ENCODE measurements around the gene EIF4E1B.

DNA sequence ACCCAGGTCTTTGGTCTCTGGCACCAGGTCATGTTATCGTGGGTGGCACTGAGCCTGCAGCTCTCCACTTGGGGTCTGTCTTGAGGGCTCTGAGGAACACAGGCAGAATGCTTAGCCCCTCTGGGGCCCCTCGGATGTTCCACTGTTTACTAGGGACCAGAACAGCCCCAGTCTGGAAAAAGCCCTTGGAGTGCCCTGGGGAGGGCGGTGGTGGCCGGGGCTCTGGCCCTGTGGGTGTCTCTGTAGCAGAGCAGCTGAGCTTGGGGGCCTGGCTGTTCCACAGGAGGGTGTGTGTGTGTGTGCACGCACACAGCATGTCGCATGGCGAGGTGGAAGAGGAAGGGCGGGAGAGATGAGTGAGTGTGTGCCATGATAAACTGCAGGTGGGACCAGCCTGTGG lies 35.9 kb upstream of the EIF4E1B start:
- TF ChIP-seq POLR2A (IDR thresholded peaks at IDR 0.05): no peak
- TF ChIP-seq, protein P1, sequence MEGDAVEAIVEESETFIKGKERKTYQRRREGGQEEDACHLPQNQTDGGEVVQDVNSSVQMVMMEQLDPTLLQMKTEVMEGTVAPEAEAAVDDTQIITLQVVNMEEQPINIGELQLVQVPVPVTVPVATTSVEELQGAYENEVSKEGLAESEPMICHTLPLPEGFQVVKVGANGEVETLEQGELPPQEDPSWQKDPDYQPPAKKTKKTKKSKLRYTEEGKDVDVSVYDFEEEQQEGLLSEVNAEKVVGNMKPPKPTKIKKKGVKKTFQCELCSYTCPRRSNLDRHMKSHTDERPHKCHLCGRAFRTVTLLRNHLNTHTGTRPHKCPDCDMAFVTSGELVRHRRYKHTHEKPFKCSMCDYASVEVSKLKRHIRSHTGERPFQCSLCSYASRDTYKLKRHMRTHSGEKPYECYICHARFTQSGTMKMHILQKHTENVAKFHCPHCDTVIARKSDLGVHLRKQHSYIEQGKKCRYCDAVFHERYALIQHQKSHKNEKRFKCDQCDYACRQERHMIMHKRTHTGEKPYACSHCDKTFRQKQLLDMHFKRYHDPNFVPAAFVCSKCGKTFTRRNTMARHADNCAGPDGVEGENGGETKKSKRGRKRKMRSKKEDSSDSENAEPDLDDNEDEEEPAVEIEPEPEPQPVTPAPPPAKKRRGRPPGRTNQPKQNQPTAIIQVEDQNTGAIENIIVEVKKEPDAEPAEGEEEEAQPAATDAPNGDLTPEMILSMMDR (IDR thresholded peaks at IDR 0.05 in 4 of 5, conservative IDR thresholded peaks at IDR 0.05 in 1 of 5): no peak
